ENCODE measurements around the gene ABI3.

DNA sequence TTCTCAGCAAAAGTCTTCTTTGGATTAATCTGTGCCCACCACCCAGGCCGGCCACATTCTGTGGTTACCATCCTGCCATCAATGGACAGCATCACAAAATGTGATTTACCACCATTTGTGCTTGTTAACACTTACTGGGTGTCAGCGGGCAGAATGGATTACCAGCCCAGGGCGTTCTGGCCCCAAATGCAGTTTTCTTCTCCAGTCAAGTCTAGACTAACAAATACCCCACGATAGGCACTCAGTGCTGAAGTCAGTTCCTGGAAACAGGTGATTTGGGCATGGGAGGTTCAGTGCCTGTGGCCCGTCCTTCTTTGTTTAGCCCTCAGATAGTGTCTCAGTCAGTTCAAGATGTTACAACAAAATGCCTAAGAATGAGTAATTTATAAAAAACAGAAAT lies 58.8 kb downstream of the ABI3 start:
- no peak for TF ChIP-seq CTCF (IDR thresholded peaks at IDR 0.05)
- TF ChIP-seq POLR2A (IDR thresholded peaks at IDR 0.05) = no peak
- no peak for TF ChIP-seq EP300 (IDR thresholded peaks at IDR 0.05)

Measured in gastroesophageal sphincter (tissue), 3 donors.